Colonic mucosa (tissue), 4 donors: ENCODE data around the gene TRRAP. TPM values are rescaled to one million over a fixed set of nuclear protein-coding genes. Genes with fewer than 3 reads are reported as not detected.

Experiments
- DNase-seq: peaks from one replicate; pipeline ENCODE4 v3.0.0-alpha.2; 2020
- H3K27ac ChIP-seq: fragments of 200-600 bp; one replicate; pipeline ENCODE4 v1.8.0; 2021
- H3K27me3 ChIP-seq: fragments of 200-600 bp; one replicate; pipeline ENCODE4 v1.8.0; 2021
- H3K36me3 ChIP-seq: fragments of 200-600 bp; one replicate; pipeline ENCODE4 v1.8.0; 2021
- H3K4me1 ChIP-seq: fragments of 200-600 bp; one replicate; pipeline ENCODE4 v1.8.0; 2021; ENCODE audit warnings: mild to moderate bottlenecking
- H3K4me3 ChIP-seq: fragments of 200-600 bp; one replicate; pipeline ENCODE4 v1.8.0; 2021
- H3K9ac ChIP-seq, 2 donors: one replicate each; pipeline ENCODE4 v1.7.0; 2013; ENCODE audit warnings: control low read depth in 2 of 2, low read depth in 2 of 2, low read length in 2 of 2
- H3K9me3 ChIP-seq: fragments of 200-600 bp; one replicate; pipeline ENCODE4 v1.8.0; 2021
- CTCF ChIP-seq: fragments of 200-600 bp; IDR thresholded peaks from one replicate; pipeline ENCODE4 v1.8.0; 2022; ENCODE audit warnings: antibody characterized with exemption, mild to moderate bottlenecking
- intact Hi-C: fragments of 100-400 bp; cut with DNase I; formaldehyde crosslinking; loops from one replicate; pipeline ENCODE4 v1.14.1; 2022
- total RNA-seq, 2 donors: library from RNA; stranded (reverse); fragmentation: NEBNext Ultra II Directional in 1 of 2; extraction: Animal tissue kit (Norgen Biotek cat#: 25700) in 1 of 2; gene quantifications; one replicate each; pipeline ENCODE4 v1.2.1, GENCODE V29; 2021
- donor health status: healthy.
- donor health status: DM: no; HTN: no; CAD: no.
- donor health status: DM: no; HTN: no; CAD: no.

Gene TRRAP
- total RNA-seq, 2 donors from 2014 or later = 33.3 to 39.4 TPM

GRCh38 chr7:98862716-98863420 lies 15.5 kb upstream of the TRRAP start:
- Histone ChIP-seq H3K4me1 (no peaks in the 10 kb centered on the region), H3K36me3 (no peaks in the 10 kb centered on the region), H3K27ac (no peak overlapping the region), H3K4me3 (no peak overlapping the region), H3K27me3 (peaks cover under 1% of the 10 kb centered on the region), H3K9me3 (no peaks in the 10 kb centered on the region), H3K9ac (no peak overlapping the region)
- TF ChIP-seq CTCF = no peak
- intact Hi-C loops = no loop called here
- no peak for DNase-seq

- Histone ChIP-seq H3K4me3 (no peak overlapping the region), H3K4me1 (no peaks in the 10 kb centered on the region), H3K27ac (no peak overlapping the region), H3K36me3 (no peaks in the 10 kb centered on the region), H3K9me3 (no peaks in the 10 kb centered on the region), H3K27me3 (peaks cover 8% of the 10 kb centered on the region), H3K9ac (no peak overlapping the region)
- no peak for TF ChIP-seq CTCF
- intact Hi-C loops = no loop called here
- DNase-seq = no peak
Measured at GRCh38 chr7:98863601-98864000, 14.7 kb upstream of the TRRAP start.

- no peak overlapping the region for H3K4me3 ChIP-seq
- H3K9ac ChIP-seq = no peak overlapping the region
- DNase-seq = no peak
- H3K27ac ChIP-seq = no peak overlapping the region
- no peaks in the 10 kb centered on the region for H3K4me1 ChIP-seq
- H3K9me3 ChIP-seq = no peaks in the 10 kb centered on the region
- TF ChIP-seq CTCF = no peak
- H3K36me3 ChIP-seq = no peaks in the 10 kb centered on the region
- peaks cover 19% of the 10 kb centered on the region for H3K27me3 ChIP-seq
- intact Hi-C loops = no loop called here
Measured at GRCh38 chr7:98864731-98865453, 13.4 kb upstream of the TRRAP start.

GRCh38 chr7:98866351-98866750 lies 12.0 kb upstream of the TRRAP start:
- Histone ChIP-seq H3K27me3 (peaks cover 31% of the 10 kb centered on the region), H3K36me3 (no peaks in the 10 kb centered on the region), H3K4me3 (no peak overlapping the region), H3K27ac (no peak overlapping the region), H3K9ac (no peak overlapping the region), H3K4me1 (no peaks in the 10 kb centered on the region), H3K9me3 (no peaks in the 10 kb centered on the region)
- intact Hi-C loops = no loop called here
- DNase-seq = no peak
- TF ChIP-seq CTCF = no peak

GRCh38 chr7:98866765-98867164 lies 11.6 kb upstream of the TRRAP start:
- Histone ChIP-seq H3K36me3 (no peaks in the 10 kb centered on the region), H3K27ac (no peak overlapping the region), H3K9me3 (no peaks in the 10 kb centered on the region), H3K9ac (no peak overlapping the region), H3K4me3 (no peak overlapping the region), H3K4me1 (no peaks in the 10 kb centered on the region), H3K27me3 (peaks cover 32% of the 10 kb centered on the region)
- no peak for TF ChIP-seq CTCF
- DNase-seq = no peak
- intact Hi-C loops = no loop called here
